ENCODE data around the gene ARAP1.

DNA sequence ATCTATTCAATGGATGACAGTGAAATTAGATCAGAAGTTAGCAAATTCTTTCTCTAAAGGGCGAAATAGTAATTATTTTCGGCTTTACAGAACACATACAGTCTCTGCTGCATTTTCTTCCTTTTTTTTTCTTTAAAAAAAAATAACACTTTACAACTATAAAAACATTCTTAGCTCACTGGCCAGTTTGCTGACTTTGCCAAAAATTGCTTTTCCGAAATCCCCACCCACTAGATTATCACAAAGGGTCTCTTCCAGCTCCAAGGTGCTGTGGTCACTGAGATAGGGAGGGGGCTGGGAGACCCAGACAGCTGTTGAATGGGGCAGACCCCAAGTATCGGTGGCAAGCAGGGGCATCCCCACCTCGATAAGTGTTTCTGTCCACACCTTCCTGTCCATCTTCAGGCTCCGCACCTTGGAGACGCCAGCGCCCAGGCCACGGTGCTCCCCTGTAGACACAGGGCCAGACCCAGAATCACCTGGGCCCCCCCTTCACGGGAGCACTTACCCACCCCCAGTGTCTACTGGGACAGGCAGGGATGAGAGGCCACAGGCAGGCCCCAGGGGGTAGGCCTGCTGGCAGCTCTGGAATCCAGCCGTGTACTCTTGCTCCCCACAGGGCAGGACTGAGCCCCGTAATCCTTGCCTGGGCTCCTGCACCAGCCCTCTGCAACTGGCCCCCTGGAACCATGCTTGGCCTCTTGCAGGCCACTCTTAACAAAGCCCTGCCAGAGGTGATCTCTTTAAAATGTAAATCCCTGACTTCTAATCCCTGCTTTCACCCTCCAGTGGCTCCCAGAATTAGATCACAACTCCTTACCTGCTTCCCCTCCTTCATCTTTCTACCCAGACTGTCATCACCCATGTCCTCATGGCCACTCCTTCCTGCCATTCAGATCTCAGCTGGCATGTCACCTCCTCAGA, 46.5 kb downstream of the ARAP1 start:
- TF ChIP-seq, protein P1, sequence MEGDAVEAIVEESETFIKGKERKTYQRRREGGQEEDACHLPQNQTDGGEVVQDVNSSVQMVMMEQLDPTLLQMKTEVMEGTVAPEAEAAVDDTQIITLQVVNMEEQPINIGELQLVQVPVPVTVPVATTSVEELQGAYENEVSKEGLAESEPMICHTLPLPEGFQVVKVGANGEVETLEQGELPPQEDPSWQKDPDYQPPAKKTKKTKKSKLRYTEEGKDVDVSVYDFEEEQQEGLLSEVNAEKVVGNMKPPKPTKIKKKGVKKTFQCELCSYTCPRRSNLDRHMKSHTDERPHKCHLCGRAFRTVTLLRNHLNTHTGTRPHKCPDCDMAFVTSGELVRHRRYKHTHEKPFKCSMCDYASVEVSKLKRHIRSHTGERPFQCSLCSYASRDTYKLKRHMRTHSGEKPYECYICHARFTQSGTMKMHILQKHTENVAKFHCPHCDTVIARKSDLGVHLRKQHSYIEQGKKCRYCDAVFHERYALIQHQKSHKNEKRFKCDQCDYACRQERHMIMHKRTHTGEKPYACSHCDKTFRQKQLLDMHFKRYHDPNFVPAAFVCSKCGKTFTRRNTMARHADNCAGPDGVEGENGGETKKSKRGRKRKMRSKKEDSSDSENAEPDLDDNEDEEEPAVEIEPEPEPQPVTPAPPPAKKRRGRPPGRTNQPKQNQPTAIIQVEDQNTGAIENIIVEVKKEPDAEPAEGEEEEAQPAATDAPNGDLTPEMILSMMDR (IDR thresholded peaks at IDR 0.05; ENCODE audit: insufficient read depth, low read length): no peak
- TF ChIP-seq, protein P2, sequence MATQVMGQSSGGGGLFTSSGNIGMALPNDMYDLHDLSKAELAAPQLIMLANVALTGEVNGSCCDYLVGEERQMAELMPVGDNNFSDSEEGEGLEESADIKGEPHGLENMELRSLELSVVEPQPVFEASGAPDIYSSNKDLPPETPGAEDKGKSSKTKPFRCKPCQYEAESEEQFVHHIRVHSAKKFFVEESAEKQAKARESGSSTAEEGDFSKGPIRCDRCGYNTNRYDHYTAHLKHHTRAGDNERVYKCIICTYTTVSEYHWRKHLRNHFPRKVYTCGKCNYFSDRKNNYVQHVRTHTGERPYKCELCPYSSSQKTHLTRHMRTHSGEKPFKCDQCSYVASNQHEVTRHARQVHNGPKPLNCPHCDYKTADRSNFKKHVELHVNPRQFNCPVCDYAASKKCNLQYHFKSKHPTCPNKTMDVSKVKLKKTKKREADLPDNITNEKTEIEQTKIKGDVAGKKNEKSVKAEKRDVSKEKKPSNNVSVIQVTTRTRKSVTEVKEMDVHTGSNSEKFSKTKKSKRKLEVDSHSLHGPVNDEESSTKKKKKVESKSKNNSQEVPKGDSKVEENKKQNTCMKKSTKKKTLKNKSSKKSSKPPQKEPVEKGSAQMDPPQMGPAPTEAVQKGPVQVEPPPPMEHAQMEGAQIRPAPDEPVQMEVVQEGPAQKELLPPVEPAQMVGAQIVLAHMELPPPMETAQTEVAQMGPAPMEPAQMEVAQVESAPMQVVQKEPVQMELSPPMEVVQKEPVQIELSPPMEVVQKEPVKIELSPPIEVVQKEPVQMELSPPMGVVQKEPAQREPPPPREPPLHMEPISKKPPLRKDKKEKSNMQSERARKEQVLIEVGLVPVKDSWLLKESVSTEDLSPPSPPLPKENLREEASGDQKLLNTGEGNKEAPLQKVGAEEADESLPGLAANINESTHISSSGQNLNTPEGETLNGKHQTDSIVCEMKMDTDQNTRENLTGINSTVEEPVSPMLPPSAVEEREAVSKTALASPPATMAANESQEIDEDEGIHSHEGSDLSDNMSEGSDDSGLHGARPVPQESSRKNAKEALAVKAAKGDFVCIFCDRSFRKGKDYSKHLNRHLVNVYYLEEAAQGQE (IDR thresholded peaks at IDR 0.05; ENCODE audit: insufficient replicate concordance, low read depth): no peak
- TF ChIP-seq POLR2AphosphoS5 (IDR thresholded peaks at IDR 0.05; ENCODE audit: low read depth): no peak
- TF ChIP-seq GABPA (IDR thresholded peaks at IDR 0.05; ENCODE audit: low read depth): no peak
- TF ChIP-seq SPI1 (IDR thresholded peaks at IDR 0.05; ENCODE audit: borderline replicate concordance, low read depth): no peak
